ELR (cell line): Measurements from ENCODE around the gene TEX19.

Source experiments
- DNase-seq: peaks from one replicate; pipeline ENCODE4 v3.0.0-alpha.2; 2015; ENCODE audit warnings: low read depth

Gene TEX19

GRCh38 chr17:82390860-82391435 lies 31.9 kb downstream of the TEX19 start:
- DNase-seq = no peak

GRCh38 chr17:82391496-82392066 lies 32.5 kb downstream of the TEX19 start:
- DNase-seq = no peak

DNA sequence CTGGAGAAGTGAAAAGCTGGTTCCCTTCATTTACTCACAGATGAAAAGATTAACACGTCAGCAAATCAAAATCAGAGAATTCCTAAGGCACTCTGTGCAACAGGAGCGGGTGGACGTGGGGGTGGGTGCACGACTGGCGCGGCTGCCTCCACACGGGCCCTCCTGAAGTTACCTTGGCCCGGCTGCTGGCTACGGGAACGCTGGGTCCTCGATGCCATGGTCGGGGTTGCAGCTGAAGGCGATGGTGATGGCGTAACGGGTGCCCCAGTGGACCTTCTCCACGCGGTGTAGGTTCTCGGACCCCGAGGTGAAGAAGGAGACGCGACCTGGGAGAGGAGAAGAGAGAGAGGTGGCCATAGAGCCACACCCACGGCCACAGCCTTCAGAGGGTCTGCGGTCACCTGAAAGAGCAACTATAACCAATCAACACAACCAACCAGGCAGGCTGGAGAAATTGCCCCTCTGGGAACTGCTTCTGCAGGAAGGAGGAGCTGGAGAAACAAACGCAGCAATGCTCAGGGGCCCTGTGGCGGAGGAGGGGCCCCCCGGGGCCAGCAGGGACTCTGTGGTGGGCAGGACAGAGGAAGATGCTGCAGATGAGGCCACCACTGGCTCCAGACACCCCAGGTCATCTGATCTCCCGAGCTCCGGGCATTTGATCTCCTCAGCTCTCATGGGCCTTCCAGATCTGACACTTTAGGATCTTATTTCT lies 33.3 kb downstream of the TEX19 start:
- DNase-seq = no peak

- no peak for DNase-seq
Observed at GRCh38 chr17:82392941-82393340, 33.9 kb downstream of the TEX19 start.

- DNase-seq = no peak
Observed at GRCh38 chr17:82394278-82394677, 35.2 kb downstream of the TEX19 start.

GRCh38 chr17:82396601-82397435 lies 37.8 kb downstream of the TEX19 start:
- DNase-seq = peak; percentile 77

- no peak for DNase-seq
Observed at GRCh38 chr17:82397449-82398335, 38.6 kb downstream of the TEX19 start.

GRCh38 chr17:82399041-82399441 lies 40.0 kb downstream of the TEX19 start:
- no peak for DNase-seq

DNA sequence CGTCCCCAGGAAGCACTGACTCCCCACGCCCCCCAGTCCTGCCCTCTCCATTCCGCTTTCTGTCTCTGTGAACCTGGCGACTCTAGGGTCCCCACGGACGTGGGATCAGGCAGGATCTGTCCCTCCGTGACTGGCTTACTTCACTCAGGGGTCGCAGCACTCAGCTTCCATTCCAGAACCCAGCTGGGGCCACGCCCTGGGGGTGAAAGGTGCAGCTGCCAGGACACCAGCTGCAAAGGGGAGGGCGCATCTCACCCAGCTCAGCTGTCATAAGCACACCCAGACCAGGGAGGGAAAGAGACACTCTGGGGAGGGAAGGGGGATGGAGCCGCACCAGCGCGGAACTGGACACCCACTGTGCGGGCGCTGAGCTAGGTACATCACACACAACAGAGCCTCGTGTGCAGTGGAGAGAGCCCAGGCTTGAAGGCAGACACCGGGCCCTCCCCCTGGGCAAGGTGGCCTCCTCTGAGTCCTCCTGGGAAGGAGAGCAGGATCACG lies 40.6 kb downstream of the TEX19 start:
- no peak for DNase-seq

DNA sequence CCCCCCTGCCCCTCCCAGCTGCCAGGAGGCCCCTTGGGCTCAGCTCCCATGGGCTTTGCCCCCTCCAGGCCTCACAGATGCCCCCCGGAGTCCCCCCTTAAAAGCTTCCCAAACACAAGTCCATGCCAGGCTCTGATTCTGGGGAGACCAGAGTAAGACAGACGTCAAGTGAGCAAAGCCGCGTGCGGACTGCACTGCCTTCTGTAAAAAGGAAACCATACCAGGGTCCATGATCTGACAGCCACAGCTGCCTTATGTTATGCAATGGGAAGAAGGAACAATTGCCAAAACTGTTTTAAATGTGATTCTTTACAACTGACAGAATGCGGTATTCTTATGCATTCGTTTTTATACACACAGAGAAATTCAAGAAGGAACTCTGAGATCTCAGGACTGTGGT lies 41.2 kb downstream of the TEX19 start:
- DNase-seq = no peak

GRCh38 chr17:82400830-82401229 lies 41.8 kb downstream of the TEX19 start:
- DNase-seq = no peak

GRCh38 chr17:82402865-82403264 lies 43.8 kb downstream of the TEX19 start:
- DNase-seq = no peak

DNA sequence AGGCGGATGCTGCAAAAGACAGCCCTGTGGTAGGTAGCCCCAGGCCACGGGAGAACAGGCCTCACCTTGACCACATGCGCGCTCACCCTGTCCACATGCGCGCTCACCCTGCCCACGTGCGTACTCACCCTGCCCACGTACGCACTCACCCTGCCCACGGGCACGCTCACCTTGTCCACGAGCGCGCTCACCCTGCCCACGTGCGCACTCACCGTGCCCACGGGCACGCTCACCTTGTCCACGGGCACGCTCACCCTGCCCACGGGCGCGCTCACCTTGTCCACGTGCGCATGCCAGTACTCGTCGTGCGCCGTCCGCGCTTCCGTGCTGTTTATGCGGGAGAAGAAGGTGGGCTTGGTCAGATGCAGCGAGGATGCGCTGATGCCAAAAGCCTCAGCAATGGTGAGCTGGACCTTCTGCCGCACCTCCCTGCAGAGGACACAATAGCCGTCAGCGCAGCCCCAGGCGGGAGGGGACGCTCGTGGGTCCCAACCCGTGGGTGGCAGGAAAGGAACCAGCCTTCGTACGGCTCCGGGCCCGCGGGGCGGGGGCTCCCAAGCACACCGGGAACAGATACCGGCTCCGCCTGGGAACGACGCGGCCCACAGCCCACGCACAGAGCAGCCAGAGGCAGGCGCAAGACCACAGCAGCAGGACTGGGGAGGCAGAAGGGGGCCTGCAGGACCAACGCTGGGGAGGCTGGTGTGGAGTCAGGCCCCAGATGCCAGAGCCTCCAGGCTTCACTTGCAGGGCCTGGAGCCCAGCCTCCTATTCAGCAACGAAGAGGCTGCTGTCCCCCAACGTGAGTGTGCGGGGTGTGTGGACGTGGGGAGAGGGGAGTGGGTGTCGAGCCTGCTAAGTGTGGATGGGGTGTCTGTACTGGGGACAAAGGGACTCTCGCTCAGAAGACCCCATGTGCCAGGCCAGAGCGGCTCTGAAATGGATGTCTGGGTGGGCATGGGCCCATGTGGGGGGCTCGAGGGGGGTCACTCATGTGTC lies 44.9 kb downstream of the TEX19 start:
- DNase-seq = no peak

- DNase-seq = no peak
Observed at GRCh38 chr17:82405051-82405450, 46.0 kb downstream of the TEX19 start.

- DNase-seq = no peak
Observed at GRCh38 chr17:82406131-82406671, 47.2 kb downstream of the TEX19 start.

DNA sequence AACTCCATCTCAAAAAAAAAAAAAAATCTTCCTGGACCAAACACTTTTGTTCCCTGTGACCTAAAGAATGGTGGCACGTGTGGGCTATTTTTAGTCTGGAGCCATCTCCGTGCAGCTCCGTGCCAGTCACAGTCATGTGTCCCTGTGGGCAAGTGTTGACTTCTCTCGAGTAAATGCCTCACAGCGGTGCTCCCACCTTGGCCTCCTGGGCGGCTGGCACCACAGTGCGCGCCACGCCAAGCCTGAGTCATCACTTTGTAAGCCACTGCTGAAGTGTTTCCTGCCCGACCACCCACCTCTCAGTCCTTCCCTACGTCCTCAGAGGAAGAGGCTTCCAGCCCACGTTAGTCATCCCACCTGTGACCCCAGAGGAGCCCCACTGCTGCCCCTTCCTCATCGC lies 48.2 kb downstream of the TEX19 start:
- peak; percentile 45 for DNase-seq

- DNase-seq = no peak
Observed at GRCh38 chr17:82408288-82408937, 49.4 kb downstream of the TEX19 start.

DNA sequence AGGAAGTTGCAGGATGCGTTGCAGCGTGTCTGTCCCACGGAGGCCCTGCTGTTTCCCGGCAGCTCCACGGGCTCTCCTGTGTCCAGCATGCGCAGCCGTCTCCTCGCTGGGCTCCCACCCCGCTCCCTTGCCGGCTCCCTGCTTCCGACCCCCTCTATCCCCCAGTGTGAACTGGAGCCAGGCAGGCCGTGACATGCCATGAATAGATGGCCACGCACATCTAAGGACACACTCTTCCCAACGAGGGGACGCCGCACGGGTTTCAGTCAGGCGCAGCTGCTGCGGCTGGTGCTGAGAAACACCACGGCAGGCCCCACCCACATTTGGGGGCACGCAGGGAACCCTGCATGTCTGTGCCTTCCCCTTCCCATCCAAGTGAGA lies 49.9 kb downstream of the TEX19 start:
- DNase-seq = no peak

- DNase-seq = no peak
Observed at GRCh38 chr17:82410014-82410716, 51.1 kb downstream of the TEX19 start.
